C4-2B (cell line): ENCODE data around the gene SPDYE2.
"Not testable (repeated sequence)": the region's sequence is repeated elsewhere in the genome, so short reads cannot be mapped to it uniquely, and the experiment has no call there.

Experiments
- H3K27ac ChIP-seq: fragments of 450-650 bp; 2 replicates; pipeline ENCODE4 v1.5.1; 2017
- TF ChIP-seq, protein P1 (sequence below): fragments of 450-650 bp; conservative IDR thresholded peaks from 2 replicates; pipeline ENCODE4 v1.5.1; 2017; ENCODE audit warnings: mild to moderate bottlenecking

Gene SPDYE2

GRCh38 chr7:102540604-102541003, 10.4 kb upstream of the SPDYE2 start:
- not testable (repeated sequence) for H3K27ac ChIP-seq

- not testable (repeated sequence) for H3K27ac ChIP-seq
These were observed 8.9 kb upstream of the SPDYE2 start for GRCh38 chr7:102542083-102542482.

DNA sequence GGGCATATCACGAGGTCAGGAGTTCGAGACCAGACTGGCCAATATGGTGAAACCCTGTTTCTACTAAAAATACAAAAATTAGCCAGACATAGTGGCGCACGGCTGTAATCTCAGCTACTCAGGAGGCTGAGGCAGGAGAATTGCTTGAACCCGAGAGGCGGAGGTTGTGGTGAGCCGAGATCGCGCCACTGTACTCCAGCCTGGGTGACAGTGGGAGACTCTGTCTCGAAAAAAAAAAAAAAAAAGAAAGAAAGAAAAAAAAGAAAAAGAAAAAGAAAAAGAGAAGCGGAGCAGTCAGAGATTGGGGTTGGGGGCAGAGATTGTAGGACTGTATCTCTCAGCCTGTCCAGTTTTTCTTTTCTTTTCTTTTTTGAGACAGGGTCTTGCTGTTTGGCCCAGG, 8.3 kb upstream of the SPDYE2 start:
- not testable (repeated sequence) for H3K27ac ChIP-seq

- H3K27ac ChIP-seq = not testable (repeated sequence)
These were observed 7.4 kb upstream of the SPDYE2 start, which contains the start of gene UPK3BL2 for GRCh38 chr7:102543596-102543995. UPK3BL2 (minus strand) TSS chr7:102543696; CDS start chr7:102543636, 60 bp downstream.

DNA sequence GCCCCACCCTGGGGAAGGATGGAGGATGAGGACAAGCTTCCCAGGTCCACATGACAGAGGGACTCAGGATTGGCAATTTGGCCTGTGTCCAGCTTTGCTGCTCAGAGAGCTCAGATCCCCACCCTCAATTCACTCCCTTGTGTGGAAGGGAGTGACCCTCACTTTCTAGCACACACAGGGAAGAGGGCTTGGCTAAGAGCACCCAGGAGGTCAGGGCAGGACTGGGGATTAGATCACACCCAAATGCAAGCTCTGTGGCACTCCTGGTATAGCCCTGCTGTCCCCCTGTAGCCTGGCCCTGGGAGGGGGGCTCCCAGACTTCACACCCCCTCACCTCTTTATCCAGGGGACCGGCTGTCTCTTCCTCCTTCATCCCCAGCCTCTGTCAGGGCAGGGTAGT, 6.7 kb upstream of the SPDYE2 start:
- H3K27ac ChIP-seq = not testable (repeated sequence)

DNA sequence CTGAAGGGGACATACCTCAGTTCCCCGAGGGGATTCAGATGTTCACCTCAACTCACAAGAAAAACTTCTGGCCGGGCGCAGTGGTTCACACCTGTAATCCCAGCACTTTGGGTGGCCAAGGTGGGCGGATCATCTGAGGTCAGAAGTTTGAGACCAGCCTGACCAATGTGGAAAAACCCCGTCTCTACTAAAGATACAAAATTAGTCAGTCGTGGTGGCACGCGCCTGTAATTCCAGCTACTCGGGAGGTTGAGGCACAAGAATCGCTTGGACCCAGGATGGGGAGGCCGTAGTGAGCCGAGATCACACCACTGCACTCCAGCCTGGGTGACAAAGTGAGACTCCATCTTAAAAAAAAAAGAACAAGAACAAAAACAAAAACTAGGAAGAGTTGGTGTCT, 5.7 kb upstream of the SPDYE2 start:
- not testable (repeated sequence) for H3K27ac ChIP-seq

GRCh38 chr7:102546353-102546752, 4.7 kb upstream of the SPDYE2 start:
- H3K27ac ChIP-seq = not testable (repeated sequence)

DNA sequence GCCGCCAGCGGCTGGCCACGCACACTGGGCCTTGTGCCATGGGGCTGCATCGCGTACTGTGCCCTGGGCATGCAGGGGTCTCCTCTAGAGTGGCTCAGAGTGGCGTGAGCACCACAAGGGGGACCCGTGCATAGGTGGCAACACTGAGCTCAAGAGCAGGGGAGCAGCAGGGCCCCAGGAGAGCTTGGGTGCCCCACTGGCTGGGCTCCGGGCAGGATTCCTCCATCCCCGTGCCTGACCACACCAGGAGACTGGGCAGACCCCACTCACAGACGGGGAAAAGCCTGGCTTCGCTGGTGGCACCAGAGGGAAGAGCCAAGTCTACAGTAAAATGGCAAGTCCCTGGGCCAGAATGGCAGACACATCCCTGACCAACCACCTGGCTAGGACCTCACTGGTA, 17.6 kb downstream of the SPDYE2 start:
- H3K27ac ChIP-seq = not testable (repeated sequence)

GRCh38 chr7:102572261-102573239, 21.5 kb downstream of the SPDYE2 start, which contains the start of gene POLR2J3:
POLR2J3 (minus strand) TSS chr7:102572583; CDS start chr7:102572521, 62 bp downstream.
- peak within 1 kb of the TSS; percentile 70 for H3K27ac ChIP-seq

GRCh38 chr7:102574607-102575006, 23.6 kb downstream of the SPDYE2 start:
- H3K27ac ChIP-seq = not testable (repeated sequence)

More at GRCh38 chr7:102572261-102573239, 21.5 kb downstream of the SPDYE2 start, which contains the start of gene POLR2J3:
- TF ChIP-seq, protein P1, sequence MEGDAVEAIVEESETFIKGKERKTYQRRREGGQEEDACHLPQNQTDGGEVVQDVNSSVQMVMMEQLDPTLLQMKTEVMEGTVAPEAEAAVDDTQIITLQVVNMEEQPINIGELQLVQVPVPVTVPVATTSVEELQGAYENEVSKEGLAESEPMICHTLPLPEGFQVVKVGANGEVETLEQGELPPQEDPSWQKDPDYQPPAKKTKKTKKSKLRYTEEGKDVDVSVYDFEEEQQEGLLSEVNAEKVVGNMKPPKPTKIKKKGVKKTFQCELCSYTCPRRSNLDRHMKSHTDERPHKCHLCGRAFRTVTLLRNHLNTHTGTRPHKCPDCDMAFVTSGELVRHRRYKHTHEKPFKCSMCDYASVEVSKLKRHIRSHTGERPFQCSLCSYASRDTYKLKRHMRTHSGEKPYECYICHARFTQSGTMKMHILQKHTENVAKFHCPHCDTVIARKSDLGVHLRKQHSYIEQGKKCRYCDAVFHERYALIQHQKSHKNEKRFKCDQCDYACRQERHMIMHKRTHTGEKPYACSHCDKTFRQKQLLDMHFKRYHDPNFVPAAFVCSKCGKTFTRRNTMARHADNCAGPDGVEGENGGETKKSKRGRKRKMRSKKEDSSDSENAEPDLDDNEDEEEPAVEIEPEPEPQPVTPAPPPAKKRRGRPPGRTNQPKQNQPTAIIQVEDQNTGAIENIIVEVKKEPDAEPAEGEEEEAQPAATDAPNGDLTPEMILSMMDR = peak; percentile 69

GRCh38 chr7:102576363-102576762, 25.3 kb downstream of the SPDYE2 start:
- H3K27ac ChIP-seq = not testable (repeated sequence)

- H3K27ac ChIP-seq = not testable (repeated sequence)
These were observed 26.6 kb downstream of the SPDYE2 start for GRCh38 chr7:102577315-102578240.

DNA sequence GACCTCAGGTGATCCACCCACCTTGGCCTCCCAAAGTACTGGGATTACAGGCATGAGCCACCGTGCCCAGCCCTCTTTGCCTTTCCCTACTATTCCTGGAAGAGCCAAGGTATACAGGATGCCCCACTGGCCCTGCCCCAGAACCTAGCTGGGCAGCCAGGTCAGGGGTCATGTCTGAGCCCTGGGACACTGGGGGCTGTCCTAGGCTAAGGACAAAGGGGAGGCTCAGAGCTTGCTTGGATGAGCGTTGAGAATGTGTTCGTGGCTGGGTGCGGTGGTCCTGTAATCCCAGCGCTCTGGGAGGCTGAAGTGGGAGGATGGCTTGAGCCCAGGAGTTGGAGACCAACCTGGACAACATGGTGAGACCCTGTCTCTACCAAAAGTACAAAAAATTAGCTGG, 27.5 kb downstream of the SPDYE2 start:
- not testable (repeated sequence) for H3K27ac ChIP-seq

GRCh38 chr7:102581722-102582121, 30.7 kb downstream of the SPDYE2 start:
- H3K27ac ChIP-seq = not testable (repeated sequence)

DNA sequence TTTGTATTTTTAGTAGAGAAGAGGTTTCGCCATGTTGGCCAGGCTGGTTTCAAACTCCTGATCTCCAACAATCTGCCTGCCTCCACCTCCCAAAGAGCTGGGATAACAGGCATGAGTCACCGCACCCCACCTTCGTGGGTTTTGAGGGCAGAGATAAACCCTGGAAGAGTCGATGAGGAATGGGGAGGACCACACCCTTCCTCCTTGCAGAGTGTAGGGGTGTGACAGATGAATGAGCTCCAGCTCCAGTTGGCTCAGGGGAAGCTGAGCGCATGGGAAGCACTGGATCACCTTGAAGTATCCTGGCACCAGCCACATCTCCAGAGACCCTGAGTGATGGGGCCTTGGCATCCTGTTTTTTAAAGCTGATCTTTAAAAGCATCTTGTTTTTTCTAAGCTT, 32.5 kb downstream of the SPDYE2 start:
- H3K27ac ChIP-seq = not testable (repeated sequence)

DNA sequence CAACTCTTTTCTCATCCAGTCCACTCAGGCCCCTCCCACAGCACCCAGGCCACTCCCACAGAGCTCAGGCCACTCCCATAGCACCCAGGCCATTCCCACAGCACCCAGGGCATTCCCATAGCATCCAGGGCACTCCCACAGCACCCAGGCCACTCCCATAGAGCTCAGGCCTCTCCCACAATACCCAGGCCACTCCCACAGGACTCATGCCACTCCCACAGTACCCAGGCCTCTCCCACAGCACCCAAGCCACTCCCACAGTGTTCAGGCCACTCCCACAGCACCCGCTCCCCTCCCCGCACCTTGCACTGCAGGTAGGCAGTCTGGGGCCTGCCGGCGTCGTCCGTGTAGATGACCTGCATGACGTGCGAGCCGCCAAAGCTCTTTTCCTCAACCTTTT, 38.8 kb downstream of the SPDYE2 start:
- not testable (repeated sequence) for H3K27ac ChIP-seq

DNA sequence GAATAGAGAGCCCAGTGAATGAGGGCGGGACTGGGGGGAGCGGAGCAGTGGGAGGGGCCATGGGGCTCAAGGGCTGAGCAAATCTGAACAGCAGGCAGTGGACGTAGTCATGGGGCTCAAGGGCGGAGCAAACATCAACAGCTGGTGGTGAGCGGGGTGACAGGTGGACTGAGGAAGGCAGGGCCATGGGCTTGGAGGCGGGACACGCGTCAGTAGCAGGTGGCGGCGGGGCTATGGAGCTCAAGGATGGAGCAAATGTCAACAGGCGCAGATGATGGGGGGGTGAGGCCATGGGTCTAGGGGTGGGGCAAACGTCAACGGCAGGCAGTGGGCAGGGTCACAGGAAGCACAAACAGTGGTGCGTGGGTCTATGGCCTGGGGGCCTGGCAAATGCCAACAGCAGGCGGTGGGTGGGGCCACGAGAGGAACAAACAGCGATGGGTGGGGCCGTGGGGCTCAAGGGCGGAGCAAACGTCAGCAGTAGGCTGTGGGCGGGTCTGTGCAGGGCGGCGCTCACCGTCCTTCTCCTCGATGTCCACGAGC, 41.5 kb downstream of the SPDYE2 start:
- H3K27ac ChIP-seq = not testable (repeated sequence)

DNA sequence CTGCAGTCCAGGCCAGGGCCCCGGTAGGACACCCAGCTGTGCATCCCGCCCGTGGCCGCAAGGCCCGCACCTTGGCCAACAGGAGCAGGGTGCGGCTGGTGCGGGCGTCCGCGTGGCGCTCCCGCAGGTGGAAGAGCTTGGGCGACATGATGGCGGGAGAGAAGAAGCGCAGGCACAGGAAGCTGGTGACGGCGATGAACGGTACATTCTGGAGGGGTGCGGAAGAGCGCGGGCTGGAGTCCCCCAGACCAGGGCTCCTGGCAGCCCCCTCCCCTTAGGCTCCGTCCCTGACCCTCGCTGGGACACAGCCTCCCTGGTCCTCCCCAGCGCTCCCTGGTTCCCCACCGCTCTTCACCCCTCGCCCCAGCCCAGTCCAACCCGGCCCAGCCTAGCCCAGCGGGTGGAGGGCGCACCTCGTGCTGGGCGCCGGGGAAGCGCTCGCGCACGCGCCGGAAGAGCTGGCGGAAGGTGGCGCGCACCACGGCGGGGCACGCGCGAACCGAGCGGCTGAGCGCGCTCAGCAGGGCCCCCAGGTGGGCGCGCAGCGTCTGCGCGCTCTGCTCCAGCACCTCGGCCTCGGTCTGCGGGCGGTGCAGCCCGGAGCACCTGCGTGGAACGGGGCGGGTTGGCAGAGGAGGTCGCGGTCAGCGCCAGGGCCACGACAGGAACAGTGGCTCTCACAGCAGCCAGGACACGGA, 42.8 kb downstream of the SPDYE2 start:
- not testable (repeated sequence) for H3K27ac ChIP-seq

- not testable (repeated sequence) for H3K27ac ChIP-seq
These were observed 45.0 kb downstream of the SPDYE2 start for GRCh38 chr7:102596036-102596435.

GRCh38 chr7:102599699-102600098, 48.7 kb downstream of the SPDYE2 start:
- not testable (repeated sequence) for H3K27ac ChIP-seq
